DOHH2 (cell line): ENCODE data around the gene CPLX1.

Experiments used
- EZH2phosphoT487 ChIP-seq: fragments of 200-600 bp; sonication (generic); IDR thresholded peaks from 2 replicates; pipeline ENCODE4 v1.6.1; 2017; ENCODE audit warnings: borderline replicate concordance, mild to moderate bottlenecking, antibody characterized with exemption, low read length, moderate library complexity, mixed read lengths
- TF ChIP-seq, protein P1 (sequence below): fragments of 200-600 bp; sonication (generic); IDR thresholded peaks from one replicate; pipeline ENCODE4 v1.5.1; 2014; ENCODE audit warnings: antibody characterized with exemption, mild to moderate bottlenecking, low read depth, low read length; ENCODE audit not compliant: poor library complexity, severe bottlenecking

DNA sequence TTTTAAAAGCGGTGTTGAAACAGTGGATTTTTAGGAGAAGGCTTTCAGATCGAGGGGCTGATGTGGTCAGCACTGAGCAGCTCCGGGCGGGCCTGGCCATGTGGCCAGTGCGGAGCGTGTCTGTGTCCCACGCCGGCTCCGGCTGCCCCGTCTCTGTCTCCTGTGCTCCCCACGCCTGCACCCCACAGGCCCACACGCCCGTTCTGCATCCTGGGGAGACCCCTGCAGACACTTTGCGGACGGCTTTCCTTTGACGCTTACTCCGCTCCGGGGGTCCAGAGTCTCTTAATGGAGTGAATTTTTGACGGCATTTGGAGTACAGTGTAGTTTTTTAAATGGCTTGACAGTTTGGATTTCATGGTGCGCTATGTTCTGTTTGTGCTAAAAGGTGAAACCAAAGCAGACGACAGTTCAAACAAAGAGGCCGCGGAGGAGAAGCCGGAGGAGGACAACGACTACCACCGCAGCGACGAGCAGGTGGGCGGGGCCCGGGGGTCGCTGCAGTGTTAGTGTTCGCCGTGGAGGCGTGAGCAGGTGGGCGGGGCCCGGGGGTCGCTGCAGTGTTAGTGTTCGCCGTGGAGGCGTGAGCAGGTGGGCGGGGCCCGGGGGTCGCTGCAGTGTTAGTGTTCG, 81.6 kb downstream of the CPLX1 start:
- TF ChIP-seq, protein P1, sequence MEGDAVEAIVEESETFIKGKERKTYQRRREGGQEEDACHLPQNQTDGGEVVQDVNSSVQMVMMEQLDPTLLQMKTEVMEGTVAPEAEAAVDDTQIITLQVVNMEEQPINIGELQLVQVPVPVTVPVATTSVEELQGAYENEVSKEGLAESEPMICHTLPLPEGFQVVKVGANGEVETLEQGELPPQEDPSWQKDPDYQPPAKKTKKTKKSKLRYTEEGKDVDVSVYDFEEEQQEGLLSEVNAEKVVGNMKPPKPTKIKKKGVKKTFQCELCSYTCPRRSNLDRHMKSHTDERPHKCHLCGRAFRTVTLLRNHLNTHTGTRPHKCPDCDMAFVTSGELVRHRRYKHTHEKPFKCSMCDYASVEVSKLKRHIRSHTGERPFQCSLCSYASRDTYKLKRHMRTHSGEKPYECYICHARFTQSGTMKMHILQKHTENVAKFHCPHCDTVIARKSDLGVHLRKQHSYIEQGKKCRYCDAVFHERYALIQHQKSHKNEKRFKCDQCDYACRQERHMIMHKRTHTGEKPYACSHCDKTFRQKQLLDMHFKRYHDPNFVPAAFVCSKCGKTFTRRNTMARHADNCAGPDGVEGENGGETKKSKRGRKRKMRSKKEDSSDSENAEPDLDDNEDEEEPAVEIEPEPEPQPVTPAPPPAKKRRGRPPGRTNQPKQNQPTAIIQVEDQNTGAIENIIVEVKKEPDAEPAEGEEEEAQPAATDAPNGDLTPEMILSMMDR: no peak
- TF ChIP-seq EZH2phosphoT487: no peak
